Measurements from ENCODE around the gene TMPRSS11F. TPM values are rescaled to one million over a fixed set of nuclear protein-coding genes. Genes with fewer than 3 reads are reported as not detected.

Gene TMPRSS11F
- total RNA-seq, 1 experiment from 2014 or later: 0.69 TPM

DNA sequence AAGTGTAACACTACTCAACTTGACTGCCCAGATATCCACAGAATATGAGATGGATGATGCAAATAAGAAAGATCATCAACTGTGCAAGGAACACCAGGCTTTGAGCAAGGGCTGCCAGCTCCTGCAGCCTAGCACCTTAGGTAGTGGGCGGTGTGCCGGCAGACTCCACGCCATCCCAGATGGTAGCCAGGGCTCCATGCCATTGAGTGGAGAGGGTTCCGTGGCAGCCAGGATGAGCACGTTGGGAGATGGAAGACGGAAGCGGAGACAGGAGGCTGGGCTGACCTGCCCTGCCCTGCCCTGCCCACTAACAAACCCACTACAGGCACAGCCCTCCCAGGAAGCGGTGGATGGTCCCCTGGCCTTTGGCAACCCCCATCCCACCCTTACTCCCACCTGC, 51.9 kb downstream of the TMPRSS11F start:
- DNase-seq (ENCODE audit: low read depth): no peak

DNA sequence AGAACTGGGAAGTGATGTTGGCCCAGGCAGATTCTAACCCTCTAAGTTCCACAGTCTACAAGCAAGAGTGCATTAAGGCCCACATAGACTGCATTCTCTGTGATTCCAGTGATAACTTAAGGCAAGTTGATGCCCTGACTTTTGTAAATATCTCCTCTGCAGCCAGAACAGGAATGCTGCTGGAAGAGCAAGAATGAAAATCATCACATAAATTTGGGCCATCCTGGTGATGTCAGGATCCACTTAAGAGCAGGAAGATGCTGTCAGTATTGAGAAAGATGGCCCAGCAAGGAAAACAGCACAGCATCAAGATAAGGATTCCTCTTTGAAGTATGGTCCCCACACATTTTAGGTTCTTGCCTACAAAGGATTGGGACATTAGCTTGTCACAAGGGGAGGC, 52.4 kb downstream of the TMPRSS11F start:
- no peak for DNase-seq (ENCODE audit: low read depth)

DNA sequence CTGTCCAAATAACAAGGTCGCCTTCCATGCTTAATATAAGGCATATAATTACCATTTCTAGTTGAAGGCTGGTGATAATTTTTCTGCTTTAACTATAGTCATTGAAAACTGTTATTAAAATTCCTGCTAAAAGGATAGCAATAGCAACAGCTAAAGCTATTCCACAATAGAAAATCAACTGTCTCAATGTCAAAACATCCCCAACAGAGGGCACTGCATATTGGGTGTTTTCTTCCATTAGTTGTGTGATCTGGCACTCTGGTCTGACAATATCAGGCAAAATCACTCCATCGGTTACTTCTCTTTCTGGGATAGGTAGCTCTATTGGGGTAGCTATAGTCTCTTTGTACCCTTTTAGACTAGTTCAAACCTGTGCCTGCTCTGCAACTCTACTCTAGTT, 53.5 kb downstream of the TMPRSS11F start:
- DNase-seq (ENCODE audit: low read depth): no peak

DNA sequence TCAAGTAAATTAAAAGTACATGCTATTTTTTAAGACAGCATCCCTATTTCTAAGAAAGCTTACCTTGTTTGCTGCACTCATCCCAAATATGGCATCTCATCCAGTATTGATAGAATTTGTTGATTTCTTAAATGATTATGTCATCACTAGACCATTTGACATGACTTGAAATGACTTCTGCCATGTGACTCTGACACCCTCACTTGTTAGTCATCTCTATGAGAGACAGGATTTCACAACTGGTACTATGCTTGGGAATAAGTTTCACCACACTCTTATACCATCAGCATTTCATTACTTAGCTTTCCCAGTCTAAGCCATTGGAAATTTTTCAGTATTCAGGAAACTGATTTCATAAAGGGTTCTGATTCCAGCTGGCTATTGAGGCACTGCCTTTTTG, 55.3 kb downstream of the TMPRSS11F start:
- DNase-seq (ENCODE audit: low read depth): no peak

DNA sequence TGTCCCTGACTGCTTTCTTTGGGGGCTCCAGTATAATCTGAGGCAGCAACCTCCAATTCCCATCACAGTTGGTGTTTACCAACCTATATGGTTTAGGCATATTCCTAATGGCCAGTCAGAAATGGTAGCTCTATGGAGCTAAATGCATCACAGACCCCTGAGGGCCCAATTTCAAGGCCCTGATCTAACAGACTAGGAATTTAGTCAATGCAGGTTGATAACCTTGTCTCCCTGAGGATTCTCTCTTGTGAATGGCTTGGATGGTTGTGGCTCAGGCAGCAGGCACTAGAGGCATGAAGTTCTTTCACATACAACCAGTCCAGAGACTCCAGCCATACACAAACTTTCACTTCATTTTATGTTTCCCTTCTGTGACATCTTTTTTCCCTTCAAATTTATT, 59.4 kb downstream of the TMPRSS11F start:
- no peak for DNase-seq (ENCODE audit: low read depth)

DNA sequence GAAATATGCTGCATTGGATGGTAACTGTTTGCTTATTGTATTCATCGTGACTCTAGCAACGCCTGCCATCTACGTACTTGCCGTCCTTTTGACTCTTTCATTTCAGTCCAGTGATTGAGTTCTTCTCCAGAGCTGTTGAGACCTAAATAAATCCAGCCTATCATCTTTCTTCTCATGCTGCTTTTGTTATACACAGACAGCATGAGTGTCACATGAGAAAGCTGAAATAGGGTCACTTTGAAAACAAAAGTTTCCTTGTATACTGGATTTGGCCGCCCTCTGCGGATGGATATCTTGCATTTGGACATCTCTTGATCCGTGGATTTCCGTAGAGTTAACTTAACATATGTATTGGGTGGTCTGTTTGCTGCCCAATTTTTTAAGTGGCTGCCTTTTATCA, 67.2 kb downstream of the TMPRSS11F start:
- DNase-seq (ENCODE audit: low read depth): no peak

DNA sequence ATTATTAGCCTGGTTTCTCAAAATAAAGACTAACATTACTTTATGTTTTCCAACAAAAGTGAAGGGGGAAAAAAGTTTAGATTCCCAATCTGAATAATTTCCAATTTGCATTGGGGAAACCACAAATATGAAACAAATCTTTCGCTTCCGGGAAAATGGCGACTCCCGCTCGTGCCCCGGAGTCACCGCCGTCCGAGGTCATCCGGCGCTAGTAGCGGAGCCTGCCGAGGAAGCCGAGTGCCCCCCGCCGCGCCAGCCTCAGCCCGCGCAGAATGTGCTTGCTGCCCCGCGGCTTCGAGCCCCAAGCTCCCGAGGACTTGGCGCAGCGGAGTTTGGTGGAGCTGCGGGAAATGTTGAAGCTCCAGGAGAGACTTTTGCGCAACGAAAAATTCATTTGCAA, 91.4 kb downstream of the TMPRSS11F start:
- no peak for DNase-seq (ENCODE audit: low read depth)

DNA sequence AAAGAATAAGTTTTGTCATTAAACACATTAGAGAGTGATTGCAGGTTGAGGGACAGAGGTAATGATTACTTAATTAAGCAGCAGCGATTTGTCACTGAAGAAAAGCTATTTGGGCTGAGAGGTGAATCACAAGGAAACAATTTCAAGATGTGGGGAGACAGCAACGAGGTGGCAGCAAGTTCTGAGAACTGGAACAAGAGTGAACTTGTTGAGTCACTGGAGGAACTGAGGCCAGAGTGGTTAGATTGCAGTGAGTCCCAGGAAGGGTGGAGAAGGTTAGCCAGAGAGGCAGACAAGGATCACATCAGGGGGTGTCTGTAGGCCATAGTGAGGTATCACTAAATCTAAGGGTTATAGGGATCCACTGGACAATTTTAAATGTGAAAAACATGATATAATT, 108.5 kb downstream of the TMPRSS11F start:
- peak; percentile 18 for DNase-seq (ENCODE audit: low read depth)

DNA sequence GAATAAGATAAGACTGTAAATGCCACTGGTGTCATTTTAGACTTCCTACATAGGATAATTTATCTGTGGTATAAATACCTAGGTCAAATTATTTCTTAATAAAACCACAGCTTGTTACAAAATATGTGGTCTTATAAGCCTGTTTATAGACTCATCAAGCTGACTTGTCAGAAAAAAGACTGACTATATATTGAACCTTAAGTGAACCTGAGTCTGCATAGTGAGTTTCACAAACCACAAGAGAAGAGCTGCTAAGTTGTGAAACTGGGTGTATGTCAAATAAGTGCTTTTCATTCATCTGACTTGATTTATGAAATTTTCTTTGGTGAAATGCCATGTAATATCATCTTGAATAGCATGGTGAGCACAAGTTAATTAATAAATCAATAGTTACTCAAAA, 118.0 kb downstream of the TMPRSS11F start:
- DNase-seq (ENCODE audit: low read depth): no peak

Other genes starting within 250 kb of the TMPRSS11F start
- gene TMPRSS11D, start 245.9 kb downstream of the TMPRSS11F start, total RNA-seq (2014; rRNA removed; shearing (Covaris generic)): not detected in 2 replicates
- not detected in 2 replicates for gene TMPRSS11A, start 166.4 kb downstream of the TMPRSS11F start, total RNA-seq (2014; rRNA removed; shearing (Covaris generic))
- not detected in 2 replicates for gene TMPRSS11B, start 115.8 kb upstream of the TMPRSS11F start, total RNA-seq (2014; rRNA removed; shearing (Covaris generic))
- 35.0 and 37.5 TPM in 2 replicates for gene YTHDC1, start 220.2 kb upstream of the TMPRSS11F start, total RNA-seq (2014; rRNA removed; shearing (Covaris generic))

Data from Daoy (cell line).